HG03571 (cell line): ENCODE measurements around the gene NEK11.

Source experiments
- ATAC-seq: cut with Tn5 transposase; IDR thresholded peaks from one replicate; pipeline ENCODE4 v1.9.1; 2021; ENCODE audit not compliant: unreplicated experiment

NEK11 gene

GRCh38 chr3:131222599-131222998 is 195.9 kb downstream of the NEK11 start:
- no peak for ATAC-seq

GRCh38 chr3:131223373-131224289 is 197.0 kb downstream of the NEK11 start:
- no peak for ATAC-seq

- ATAC-seq: no peak
These were observed 198.3 kb downstream of the NEK11 start for GRCh38 chr3:131224886-131225550.

GRCh38 chr3:131228522-131228921 is 201.8 kb downstream of the NEK11 start:
- ATAC-seq: no peak

GRCh38 chr3:131231710-131232389 is 205.2 kb downstream of the NEK11 start:
- no peak for ATAC-seq

- ATAC-seq: no peak
These were observed 206.1 kb downstream of the NEK11 start for GRCh38 chr3:131232711-131233267.

- ATAC-seq: no peak
These were observed 207.4 kb downstream of the NEK11 start for GRCh38 chr3:131233900-131234668.

GRCh38 chr3:131236421-131236820 is 209.7 kb downstream of the NEK11 start:
- no peak for ATAC-seq

- ATAC-seq: no peak
These were observed 211.8 kb downstream of the NEK11 start for GRCh38 chr3:131238496-131238895.

GRCh38 chr3:131239267-131239666 is 212.6 kb downstream of the NEK11 start:
- ATAC-seq: no peak

GRCh38 chr3:131242201-131242600 is 215.5 kb downstream of the NEK11 start:
- ATAC-seq: no peak

GRCh38 chr3:131250466-131250865 is 223.8 kb downstream of the NEK11 start:
- ATAC-seq: no peak

GRCh38 chr3:131260525-131260924 is 233.8 kb downstream of the NEK11 start:
- no peak for ATAC-seq

- no peak for ATAC-seq
These were observed 234.4 kb downstream of the NEK11 start for GRCh38 chr3:131261104-131261503.

GRCh38 chr3:131275556-131275955 is 248.9 kb downstream of the NEK11 start:
- ATAC-seq: no peak

- no peak for ATAC-seq
These were observed 251.3 kb downstream of the NEK11 start for GRCh38 chr3:131277836-131278497.

- no peak for ATAC-seq
These were observed 252.9 kb downstream of the NEK11 start for GRCh38 chr3:131279577-131279976.

GRCh38 chr3:131282379-131282778 is 255.7 kb downstream of the NEK11 start:
- ATAC-seq: no peak

GRCh38 chr3:131282967-131283366 is 256.3 kb downstream of the NEK11 start:
- ATAC-seq: no peak

GRCh38 chr3:131283862-131284261 is 257.2 kb downstream of the NEK11 start:
- no peak for ATAC-seq
